Liver (tissue), 9 donors: ENCODE results near the gene PRKACA. TPM values are rescaled to one million over a fixed set of nuclear protein-coding genes. Genes with fewer than 3 reads are reported as not detected.

ENCODE experiments used
- DNase-seq: peaks from one replicate; pipeline ENCODE4 v3.0.0-alpha.2; 2017; ENCODE audit warnings: low spot score
- H3K27ac ChIP-seq, 2 donors: one replicate each; pipeline ENCODE4 v1.7.0; 2013; ENCODE audit warnings: inconsistent platforms in 2 of 2, low read length in 2 of 2, control low read depth in 1 of 2, low read depth in 1 of 2, mild to moderate bottlenecking in 1 of 2
- H3K27me3 ChIP-seq, 4 donors: one replicate each; pipeline versions ENCODE4 v1.6.1 to v1.7.0; 2013; ENCODE audit warnings: low read length in 3 of 4, inconsistent platforms in 1 of 4, mild to moderate bottlenecking in 1 of 4, moderate library complexity in 1 of 4; ENCODE audit not compliant: control insufficient read depth in 4 of 4, insufficient read depth in 4 of 4
- H3K36me3 ChIP-seq, 4 donors: one replicate each; pipeline versions ENCODE4 v1.6.1 to v1.7.0; 2013; ENCODE audit warnings: low read length in 3 of 4, mild to moderate bottlenecking in 3 of 4, low read depth in 1 of 4, moderate library complexity in 1 of 4; ENCODE audit not compliant: control insufficient read depth in 4 of 4, insufficient read depth in 3 of 4
- H3K4me1 ChIP-seq, 4 donors: one replicate each; pipeline versions ENCODE4 v1.6.1 to v1.7.0; 2013; ENCODE audit warnings: low read length in 3 of 4, mild to moderate bottlenecking in 3 of 4, moderate library complexity in 1 of 4; ENCODE audit not compliant: control insufficient read depth in 4 of 4, insufficient read depth in 4 of 4
- H3K4me3 ChIP-seq, 3 donors: one replicate each; pipeline versions ENCODE4 v1.6.1 to v1.7.0; 2013; ENCODE audit warnings: low read length in 3 of 3, control low read depth in 1 of 3, low read depth in 1 of 3, mild to moderate bottlenecking in 1 of 3
- H3K9ac ChIP-seq, 2 donors: one replicate each; pipeline ENCODE4 v1.7.0; 2013; ENCODE audit warnings: low read length in 2 of 2, mild to moderate bottlenecking in 2 of 2, moderate library complexity in 2 of 2, control low read depth in 1 of 2, low read depth in 1 of 2
- H3K9me3 ChIP-seq, 4 donors: one replicate each; pipeline versions ENCODE4 v1.6.1 to v1.7.0; 2013; ENCODE audit warnings: low read length in 3 of 4; ENCODE audit not compliant: control insufficient read depth in 4 of 4
- EGR1 ChIP-seq, 2 donors: IDR thresholded peaks; 2 replicates each; pipeline ENCODE4 v1.6.1; 2016 to 2018; ENCODE audit warnings: antibody characterized with exemption in 2 of 2, low read depth in 2 of 2
- FOXA1 ChIP-seq: IDR thresholded peaks from 2 replicates; pipeline ENCODE4 v1.6.1; 2016; ENCODE audit warnings: antibody characterized with exemption
- FOXA2 ChIP-seq: IDR thresholded peaks from 2 replicates; pipeline ENCODE4 v1.6.1; 2016; ENCODE audit warnings: antibody characterized with exemption
- GABPA ChIP-seq, 2 donors: IDR thresholded peaks in 1 of 2; conservative IDR thresholded peaks in 1 of 2; 2 replicates each; pipeline ENCODE4 v1.6.1; 2016; ENCODE audit warnings: antibody characterized with exemption in 2 of 2, mild to moderate bottlenecking in 1 of 2, moderate library complexity in 1 of 2
- HNF4A ChIP-seq, 2 donors: conservative IDR thresholded peaks; 2 replicates each; pipeline ENCODE4 v1.6.1; 2016; ENCODE audit warnings: antibody characterized with exemption in 2 of 2, mild to moderate bottlenecking in 2 of 2
- HNF4G ChIP-seq: IDR thresholded peaks from 2 replicates; pipeline ENCODE4 v1.6.1; 2016; ENCODE audit warnings: antibody characterized with exemption
- JUND ChIP-seq, 2 donors: IDR thresholded peaks; 2 replicates each; pipeline ENCODE4 v1.6.1; 2016; ENCODE audit warnings: antibody characterized with exemption in 2 of 2
- NR2F2 ChIP-seq: IDR thresholded peaks from 2 replicates; pipeline ENCODE4 v1.6.1; 2016; ENCODE audit warnings: antibody characterized with exemption
- RXRA ChIP-seq, 2 donors: IDR thresholded peaks; 2 replicates each; pipeline ENCODE4 v1.6.1; 2017 to 2018; ENCODE audit warnings: antibody characterized with exemption in 2 of 2, mild to moderate bottlenecking in 1 of 2
- SP1 ChIP-seq: IDR thresholded peaks from 2 replicates; pipeline ENCODE4 v1.6.1; 2018; ENCODE audit warnings: antibody characterized with exemption, mild to moderate bottlenecking
- YY1 ChIP-seq: IDR thresholded peaks from 2 replicates; pipeline ENCODE4 v1.6.1; 2016; ENCODE audit warnings: antibody characterized with exemption, mild to moderate bottlenecking
- WGBS: extraction: QIAGEN DNeasy Blood & Tissue Kit; methylation state at CpG from one replicate; pipeline ENCODE4 v1.1.7; 2013; 5-methylcytosine and 5-hydroxymethylcytosine counted together
- polyA plus RNA-seq, 2 donors: library from polyadenylated mRNA; stranded (reverse) in 1 of 2; unstranded in 1 of 2; fragments of 200-250 nt in 1 of 2; fragments of >200 nt in 1 of 2; fragmentation: Nextera tagmentation in 1 of 2; extraction: Ambion mirVana in 1 of 2; gene quantifications; one replicate each; pipeline versions ENCODE4 v1.2.1 to v1.2.3, GENCODE V29; 2013 to 2015
- total RNA-seq, 2 donors: library from RNA; depleted of rRNA; stranded (reverse); fragments of >200 nt; gene quantifications; one replicate each; pipeline ENCODE4 v1.2.3, GENCODE V29; 2014
- TF ChIP-seq, protein P1 (sequence below): fragments of 150-350 bp; IDR thresholded peaks from 2 replicates; pipeline ENCODE4 v1.5.1; 2017; ENCODE audit warnings: improper control_type of control experiment, low read depth, low read length; ENCODE audit not compliant: missing input control
- TF ChIP-seq, protein P2 (sequence below): IDR thresholded peaks from 2 replicates; pipeline ENCODE4 v1.6.1; 2016; ENCODE audit warnings: antibody characterized with exemption, mild to moderate bottlenecking
- TF ChIP-seq, protein P3 (sequence below): IDR thresholded peaks from 2 replicates; pipeline ENCODE4 v1.6.1; 2016; ENCODE audit warnings: antibody characterized with exemption
- TF ChIP-seq, protein P4 (sequence below): IDR thresholded peaks from 2 replicates; pipeline ENCODE4 v1.6.1; 2016; ENCODE audit warnings: antibody characterized with exemption
- donor health status: healthy.
- donor health status: healthy.
- donor health status: healthy.
- donor health status: healthy.
- donor health status: healthy.

The PRKACA gene
- total and polyA plus RNA-seq, 4 donors: 15.5 to 72.4 (median 40.2) TPM

DNA sequence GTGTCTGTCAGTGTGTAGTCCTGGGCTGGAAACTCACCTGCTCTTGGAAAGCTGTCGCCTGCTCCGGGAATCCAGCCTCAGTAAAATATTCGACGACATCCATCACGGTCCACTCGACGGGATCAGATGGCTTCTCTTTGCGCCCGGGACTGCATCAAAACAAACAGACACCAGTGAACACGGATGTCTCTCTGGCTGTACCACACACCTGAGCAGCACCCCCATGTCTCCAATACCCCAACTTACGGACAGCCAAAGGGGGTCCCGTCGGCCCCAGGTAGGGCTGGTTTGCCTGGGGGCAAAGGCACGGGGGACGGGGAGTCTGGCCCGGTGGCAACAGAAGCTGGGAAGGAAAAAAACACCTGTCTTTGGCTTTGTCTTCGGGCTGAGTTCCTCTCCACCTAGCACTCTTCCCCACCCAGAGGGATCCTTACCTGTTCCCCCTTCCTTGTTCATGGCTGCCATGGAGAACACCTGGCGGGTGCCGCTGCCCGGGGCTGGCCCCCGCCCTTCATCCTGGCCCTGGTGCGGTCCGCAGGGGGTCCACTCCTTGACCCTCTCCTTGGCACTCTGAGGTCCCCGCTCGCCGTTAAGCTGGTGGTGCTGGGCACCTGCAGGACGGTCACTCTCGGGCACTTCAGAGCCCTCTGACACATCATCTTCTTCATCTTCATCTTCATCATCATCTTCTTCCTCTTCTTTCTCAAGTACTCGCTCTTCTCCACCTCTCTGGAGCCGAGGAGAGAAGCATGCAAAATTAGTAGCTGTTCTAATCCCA, 28.7 kb downstream of the PRKACA start:
- DNase-seq: no peak
- Histone ChIP-seq H3K4me3 (no peak overlapping the region), H3K27ac (no peak overlapping the region), H3K9ac (no peak overlapping the region), H3K4me1 (peaks cover 7 to 21% (median 12%) of the 10 kb centered on the region in 4 donors), H3K9me3 (peaks cover 0 to 5% (median 3%) of the 10 kb centered on the region in 4 donors), H3K27me3 (no peaks in the 10 kb centered on the region), H3K36me3 (peaks cover 0 to 1% (median 0%) of the 10 kb centered on the region in 4 donors)
- 94% methylated on average over 30 of the region's 30 CpGs for WGBS
- TF ChIP-seq FOXA1 (no peak), NR2F2 (no peak), YY1 (no peak), FOXA2 (no peak), RXRA (IDR thresholded peaks at IDR 0.05) (no peak)
- TF ChIP-seq, protein P1, sequence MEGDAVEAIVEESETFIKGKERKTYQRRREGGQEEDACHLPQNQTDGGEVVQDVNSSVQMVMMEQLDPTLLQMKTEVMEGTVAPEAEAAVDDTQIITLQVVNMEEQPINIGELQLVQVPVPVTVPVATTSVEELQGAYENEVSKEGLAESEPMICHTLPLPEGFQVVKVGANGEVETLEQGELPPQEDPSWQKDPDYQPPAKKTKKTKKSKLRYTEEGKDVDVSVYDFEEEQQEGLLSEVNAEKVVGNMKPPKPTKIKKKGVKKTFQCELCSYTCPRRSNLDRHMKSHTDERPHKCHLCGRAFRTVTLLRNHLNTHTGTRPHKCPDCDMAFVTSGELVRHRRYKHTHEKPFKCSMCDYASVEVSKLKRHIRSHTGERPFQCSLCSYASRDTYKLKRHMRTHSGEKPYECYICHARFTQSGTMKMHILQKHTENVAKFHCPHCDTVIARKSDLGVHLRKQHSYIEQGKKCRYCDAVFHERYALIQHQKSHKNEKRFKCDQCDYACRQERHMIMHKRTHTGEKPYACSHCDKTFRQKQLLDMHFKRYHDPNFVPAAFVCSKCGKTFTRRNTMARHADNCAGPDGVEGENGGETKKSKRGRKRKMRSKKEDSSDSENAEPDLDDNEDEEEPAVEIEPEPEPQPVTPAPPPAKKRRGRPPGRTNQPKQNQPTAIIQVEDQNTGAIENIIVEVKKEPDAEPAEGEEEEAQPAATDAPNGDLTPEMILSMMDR: no peak
- TF ChIP-seq, protein P2, sequence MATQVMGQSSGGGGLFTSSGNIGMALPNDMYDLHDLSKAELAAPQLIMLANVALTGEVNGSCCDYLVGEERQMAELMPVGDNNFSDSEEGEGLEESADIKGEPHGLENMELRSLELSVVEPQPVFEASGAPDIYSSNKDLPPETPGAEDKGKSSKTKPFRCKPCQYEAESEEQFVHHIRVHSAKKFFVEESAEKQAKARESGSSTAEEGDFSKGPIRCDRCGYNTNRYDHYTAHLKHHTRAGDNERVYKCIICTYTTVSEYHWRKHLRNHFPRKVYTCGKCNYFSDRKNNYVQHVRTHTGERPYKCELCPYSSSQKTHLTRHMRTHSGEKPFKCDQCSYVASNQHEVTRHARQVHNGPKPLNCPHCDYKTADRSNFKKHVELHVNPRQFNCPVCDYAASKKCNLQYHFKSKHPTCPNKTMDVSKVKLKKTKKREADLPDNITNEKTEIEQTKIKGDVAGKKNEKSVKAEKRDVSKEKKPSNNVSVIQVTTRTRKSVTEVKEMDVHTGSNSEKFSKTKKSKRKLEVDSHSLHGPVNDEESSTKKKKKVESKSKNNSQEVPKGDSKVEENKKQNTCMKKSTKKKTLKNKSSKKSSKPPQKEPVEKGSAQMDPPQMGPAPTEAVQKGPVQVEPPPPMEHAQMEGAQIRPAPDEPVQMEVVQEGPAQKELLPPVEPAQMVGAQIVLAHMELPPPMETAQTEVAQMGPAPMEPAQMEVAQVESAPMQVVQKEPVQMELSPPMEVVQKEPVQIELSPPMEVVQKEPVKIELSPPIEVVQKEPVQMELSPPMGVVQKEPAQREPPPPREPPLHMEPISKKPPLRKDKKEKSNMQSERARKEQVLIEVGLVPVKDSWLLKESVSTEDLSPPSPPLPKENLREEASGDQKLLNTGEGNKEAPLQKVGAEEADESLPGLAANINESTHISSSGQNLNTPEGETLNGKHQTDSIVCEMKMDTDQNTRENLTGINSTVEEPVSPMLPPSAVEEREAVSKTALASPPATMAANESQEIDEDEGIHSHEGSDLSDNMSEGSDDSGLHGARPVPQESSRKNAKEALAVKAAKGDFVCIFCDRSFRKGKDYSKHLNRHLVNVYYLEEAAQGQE: no peak
- TF ChIP-seq, protein P3, sequence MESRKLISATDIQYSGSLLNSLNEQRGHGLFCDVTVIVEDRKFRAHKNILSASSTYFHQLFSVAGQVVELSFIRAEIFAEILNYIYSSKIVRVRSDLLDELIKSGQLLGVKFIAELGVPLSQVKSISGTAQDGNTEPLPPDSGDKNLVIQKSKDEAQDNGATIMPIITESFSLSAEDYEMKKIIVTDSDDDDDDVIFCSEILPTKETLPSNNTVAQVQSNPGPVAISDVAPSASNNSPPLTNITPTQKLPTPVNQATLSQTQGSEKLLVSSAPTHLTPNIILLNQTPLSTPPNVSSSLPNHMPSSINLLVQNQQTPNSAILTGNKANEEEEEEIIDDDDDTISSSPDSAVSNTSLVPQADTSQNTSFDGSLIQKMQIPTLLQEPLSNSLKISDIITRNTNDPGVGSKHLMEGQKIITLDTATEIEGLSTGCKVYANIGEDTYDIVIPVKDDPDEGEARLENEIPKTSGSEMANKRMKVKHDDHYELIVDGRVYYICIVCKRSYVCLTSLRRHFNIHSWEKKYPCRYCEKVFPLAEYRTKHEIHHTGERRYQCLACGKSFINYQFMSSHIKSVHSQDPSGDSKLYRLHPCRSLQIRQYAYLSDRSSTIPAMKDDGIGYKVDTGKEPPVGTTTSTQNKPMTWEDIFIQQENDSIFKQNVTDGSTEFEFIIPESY: no peak
- TF ChIP-seq, protein P4, sequence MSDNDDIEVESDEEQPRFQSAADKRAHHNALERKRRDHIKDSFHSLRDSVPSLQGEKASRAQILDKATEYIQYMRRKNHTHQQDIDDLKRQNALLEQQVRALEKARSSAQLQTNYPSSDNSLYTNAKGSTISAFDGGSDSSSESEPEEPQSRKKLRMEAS: no peak

DNA sequence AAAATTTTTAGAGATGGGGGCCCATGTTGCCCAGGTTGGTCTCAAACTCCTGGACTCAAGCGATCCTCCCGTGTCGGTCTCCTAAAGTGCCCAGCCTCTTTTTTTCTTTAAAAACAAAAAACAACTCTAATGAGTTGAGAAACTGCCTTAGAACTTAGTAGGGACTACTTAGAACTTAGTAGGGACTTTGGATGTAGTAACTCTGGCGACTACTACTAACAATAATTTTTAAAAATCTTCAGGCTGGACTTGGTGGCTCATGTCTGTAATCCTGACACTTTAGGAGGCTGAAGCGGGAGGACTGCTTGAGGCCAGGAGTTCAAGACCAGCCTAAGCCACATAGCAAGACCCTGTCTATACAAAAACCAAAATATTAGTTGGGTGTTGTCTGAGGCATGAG, 31.5 kb downstream of the PRKACA start:
- Histone ChIP-seq H3K4me3 (no peak overlapping the region), H3K27ac (no peak overlapping the region), H3K9ac (no peak overlapping the region), H3K27me3 (no peaks in the 10 kb centered on the region), H3K9me3 (no peaks in the 10 kb centered on the region), H3K4me1 (peaks cover 5 to 30% (median 13%) of the 10 kb centered on the region in 4 donors), H3K36me3 (peaks cover 0 to 3% (median under 1%) of the 10 kb centered on the region in 4 donors)
- no peak for DNase-seq
- WGBS: 77% methylated on average over 5 of the region's 5 CpGs
- TF ChIP-seq GABPA (IDR thresholded peaks at IDR 0.05 in 1 of 2, conservative IDR thresholded peaks at IDR 0.05 in 1 of 2) (no peak), SP1 (no peak), FOXA2 (no peak), FOXA1 (no peak), EGR1 (IDR thresholded peaks at IDR 0.05; ENCODE audit: low read depth in 2 of 2) (no peak), JUND (IDR thresholded peaks at IDR 0.05) (no peak), NR2F2 (no peak), HNF4G (no peak), YY1 (no peak), HNF4A (conservative IDR thresholded peaks at IDR 0.05) (no peak)
- TF ChIP-seq, protein P1: no peak
- TF ChIP-seq, protein P3: no peak
- TF ChIP-seq, protein P4: no peak
